Tibial nerve (tissue), 3 donors: Measurements from ENCODE around the gene C2CD2L.

Experiments used
- POLR2A ChIP-seq, 2 donors: fragments of 450-650 bp; IDR thresholded peaks; one replicate each; pipeline ENCODE4 v1.6.1; 2017; ENCODE audit warnings: antibody characterized with exemption in 2 of 2, mild to moderate bottlenecking in 2 of 2, moderate library complexity in 2 of 2
- TF ChIP-seq, protein P1 (sequence below), 5 experiments: fragments of 200-600 bp in 3 of 5; fragments of 450-650 bp in 2 of 5; sonication (generic) in 3 of 5; IDR thresholded peaks; one replicate each; pipeline ENCODE4 v1.5.1; 2016 to 2019; ENCODE audit warnings: antibody characterized with exemption in 5 of 5, mild to moderate bottlenecking in 3 of 5, moderate library complexity in 2 of 5

DNA sequence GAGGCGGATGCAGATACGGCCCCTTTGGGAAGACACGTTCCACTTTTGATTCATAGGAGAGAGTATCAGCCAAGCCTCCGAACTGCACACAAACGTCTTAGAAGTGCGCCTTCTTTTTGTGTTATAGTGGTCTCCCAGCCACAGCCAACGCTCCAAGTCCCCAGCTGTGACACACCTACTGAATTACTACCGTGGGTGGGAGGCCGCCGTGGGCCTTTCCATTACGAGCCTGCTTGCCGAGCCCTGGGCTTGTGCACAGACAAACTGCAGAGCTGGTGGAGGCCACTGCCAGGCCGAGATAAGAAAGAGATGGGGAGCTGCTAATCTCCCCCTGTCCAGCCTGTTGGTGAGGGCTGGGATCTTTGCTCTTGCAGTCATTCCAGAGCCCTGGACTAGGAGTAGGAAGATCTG is 21.7 kb upstream of the C2CD2L start:
- no peak for TF ChIP-seq POLR2A (IDR thresholded peaks at IDR 0.05)
- TF ChIP-seq, protein P1, sequence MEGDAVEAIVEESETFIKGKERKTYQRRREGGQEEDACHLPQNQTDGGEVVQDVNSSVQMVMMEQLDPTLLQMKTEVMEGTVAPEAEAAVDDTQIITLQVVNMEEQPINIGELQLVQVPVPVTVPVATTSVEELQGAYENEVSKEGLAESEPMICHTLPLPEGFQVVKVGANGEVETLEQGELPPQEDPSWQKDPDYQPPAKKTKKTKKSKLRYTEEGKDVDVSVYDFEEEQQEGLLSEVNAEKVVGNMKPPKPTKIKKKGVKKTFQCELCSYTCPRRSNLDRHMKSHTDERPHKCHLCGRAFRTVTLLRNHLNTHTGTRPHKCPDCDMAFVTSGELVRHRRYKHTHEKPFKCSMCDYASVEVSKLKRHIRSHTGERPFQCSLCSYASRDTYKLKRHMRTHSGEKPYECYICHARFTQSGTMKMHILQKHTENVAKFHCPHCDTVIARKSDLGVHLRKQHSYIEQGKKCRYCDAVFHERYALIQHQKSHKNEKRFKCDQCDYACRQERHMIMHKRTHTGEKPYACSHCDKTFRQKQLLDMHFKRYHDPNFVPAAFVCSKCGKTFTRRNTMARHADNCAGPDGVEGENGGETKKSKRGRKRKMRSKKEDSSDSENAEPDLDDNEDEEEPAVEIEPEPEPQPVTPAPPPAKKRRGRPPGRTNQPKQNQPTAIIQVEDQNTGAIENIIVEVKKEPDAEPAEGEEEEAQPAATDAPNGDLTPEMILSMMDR (IDR thresholded peaks at IDR 0.05) = no peak
